Fibroblast of lung (primary cell): ENCODE results near the gene EBNA1BP2.

Experiments
- CTCF ChIP-seq, 2 donors: IDR thresholded peaks in 1 of 2; conservative IDR thresholded peaks in 1 of 2; 1 replicate in 1 of 2; 2 replicates in 1 of 2; pipeline ENCODE4 v1.5.1; 2011 to 2012; ENCODE audit warnings: low read length in 2 of 2, control low read depth in 1 of 2, inconsistent platforms in 1 of 2, low read depth in 1 of 2, mild to moderate bottlenecking in 1 of 2
- EZH2 ChIP-seq: IDR thresholded peaks from 2 replicates; pipeline ENCODE4 v1.5.1; 2012; ENCODE audit warnings: low read length, control low read depth, mild to moderate bottlenecking; ENCODE audit errors: missing control alignments

- TF ChIP-seq CTCF (conservative IDR thresholded peaks at IDR 0.05 in 1 of 2, IDR thresholded peaks at IDR 0.05 in 1 of 2; ENCODE audit: low read depth in 1 of 2, low read length in 2 of 2) (no peak), EZH2 (no peak)
Observed at GRCh38 chr1:43171312-43171875, 696 bp downstream of the EBNA1BP2 start.
